ENCODE data around the gene NKAPD1. TPM values are rescaled to one million over a fixed set of nuclear protein-coding genes. Genes with fewer than 3 reads are reported as not detected.
"Not testable (repeated sequence)": the region's sequence is repeated elsewhere in the genome, so short reads cannot be mapped to it uniquely, and the experiment has no call there.

Gene NKAPD1
- polyA plus RNA-seq, 2 donors = 9.0 to 10.8 TPM

- Histone ChIP-seq H3K4me1 (ENCODE audit: control insufficient read depth in 2 of 2, insufficient read depth in 2 of 2, low read length in 1 of 2) (no peaks in the 10 kb centered on the region), H3K27ac (ENCODE audit: low read depth in 2 of 2, low read length in 1 of 2) (no peak overlapping the region), H3K36me3 (ENCODE audit: control insufficient read depth in 2 of 2, insufficient read depth in 2 of 2, low read length in 1 of 2) (peaks cover 0 to 3% of the 10 kb centered on the region in 2 donors), H3K4me3 (ENCODE audit: low read depth in 1 of 2, low read length in 2 of 2) (no peak overlapping the region), H3K9me3 (ENCODE audit: control insufficient read depth in 2 of 2, insufficient read depth in 1 of 2, low read depth in 1 of 2, low read length in 1 of 2) (no peaks in the 10 kb centered on the region), H3K27me3 (ENCODE audit: control insufficient read depth in 1 of 2, insufficient read depth in 2 of 2, low read length in 2 of 2) (no peaks in the 10 kb centered on the region)
- 89 to 95% methylated on average over 2 of the region's 2 CpGs for WGBS, 2 donors
These were observed 31.2 kb upstream of the NKAPD1 start for GRCh38 chr11:112042961-112043304.

GRCh38 chr11:112044961-112045360 is 29.1 kb upstream of the NKAPD1 start:
- 80 to 97% methylated on average over 4 of the region's 4 CpGs for WGBS, 2 donors
- peaks cover 0 to 3% of the 10 kb centered on the region in 2 donors for H3K36me3 ChIP-seq (ENCODE audit: control insufficient read depth in 2 of 2, insufficient read depth in 2 of 2, low read length in 1 of 2)
- H3K4me3 ChIP-seq (ENCODE audit: low read depth in 1 of 2, low read length in 2 of 2) = no peak overlapping the region

GRCh38 chr11:112046647-112047046 is 27.5 kb upstream of the NKAPD1 start:
- H3K4me3 ChIP-seq (ENCODE audit: low read depth in 1 of 2, low read length in 2 of 2); H3K36me3 ChIP-seq (ENCODE audit: control insufficient read depth in 2 of 2, insufficient read depth in 2 of 2, low read length in 1 of 2); H3K9me3 ChIP-seq (ENCODE audit: control insufficient read depth in 2 of 2, insufficient read depth in 1 of 2, low read depth in 1 of 2, low read length in 1 of 2); H3K27me3 ChIP-seq (ENCODE audit: control insufficient read depth in 1 of 2, insufficient read depth in 2 of 2, low read length in 2 of 2); H3K27ac ChIP-seq (ENCODE audit: low read depth in 2 of 2, low read length in 1 of 2); H3K4me1 ChIP-seq (ENCODE audit: control insufficient read depth in 2 of 2, insufficient read depth in 2 of 2, low read length in 1 of 2): not testable (repeated sequence)
- 100% methylated on average over 2 of the region's 2 CpGs for WGBS, 2 donors

More at GRCh38 chr11:112044961-112045360, 29.1 kb upstream of the NKAPD1 start:
- no peaks in the 10 kb centered on the region for H3K4me1 ChIP-seq (ENCODE audit: control insufficient read depth in 2 of 2, insufficient read depth in 2 of 2, low read length in 1 of 2)
- no peak overlapping the region for H3K27ac ChIP-seq (ENCODE audit: low read depth in 2 of 2, low read length in 1 of 2)
- H3K27me3 ChIP-seq (ENCODE audit: control insufficient read depth in 1 of 2, insufficient read depth in 2 of 2, low read length in 2 of 2) = no peaks in the 10 kb centered on the region
- H3K9me3 ChIP-seq (ENCODE audit: control insufficient read depth in 2 of 2, insufficient read depth in 1 of 2, low read depth in 1 of 2, low read length in 1 of 2) = no peaks in the 10 kb centered on the region

- WGBS, 2 donors = 93 to 97% methylated on average over 3 of the region's 3 CpGs
- not testable (repeated sequence) for H3K4me1 ChIP-seq (ENCODE audit: control insufficient read depth in 2 of 2, insufficient read depth in 2 of 2, low read length in 1 of 2); H3K27ac ChIP-seq (ENCODE audit: low read depth in 2 of 2, low read length in 1 of 2); H3K4me3 ChIP-seq (ENCODE audit: low read depth in 1 of 2, low read length in 2 of 2); H3K36me3 ChIP-seq (ENCODE audit: control insufficient read depth in 2 of 2, insufficient read depth in 2 of 2, low read length in 1 of 2); H3K9me3 ChIP-seq (ENCODE audit: control insufficient read depth in 2 of 2, insufficient read depth in 1 of 2, low read depth in 1 of 2, low read length in 1 of 2); H3K27me3 ChIP-seq (ENCODE audit: control insufficient read depth in 1 of 2, insufficient read depth in 2 of 2, low read length in 2 of 2)
These were observed 25.8 kb upstream of the NKAPD1 start for GRCh38 chr11:112048256-112048655.

GRCh38 chr11:112049777-112050176 is 24.3 kb upstream of the NKAPD1 start:
- Histone ChIP-seq H3K36me3 (ENCODE audit: control insufficient read depth in 2 of 2, insufficient read depth in 2 of 2, low read length in 1 of 2) (peaks cover 4 to 8% of the 10 kb centered on the region in 2 donors), H3K9me3 (ENCODE audit: control insufficient read depth in 2 of 2, insufficient read depth in 1 of 2, low read depth in 1 of 2, low read length in 1 of 2) (no peaks in the 10 kb centered on the region), H3K4me3 (ENCODE audit: low read depth in 1 of 2, low read length in 2 of 2) (no peak overlapping the region), H3K4me1 (ENCODE audit: control insufficient read depth in 2 of 2, insufficient read depth in 2 of 2, low read length in 1 of 2) (no peaks in the 10 kb centered on the region), H3K27me3 (ENCODE audit: control insufficient read depth in 1 of 2, insufficient read depth in 2 of 2, low read length in 2 of 2) (no peaks in the 10 kb centered on the region), H3K27ac (ENCODE audit: low read depth in 2 of 2, low read length in 1 of 2) (no peak overlapping the region)
- WGBS, 2 donors = 49 to 50% methylated on average over 2 of the region's 2 CpGs

- Histone ChIP-seq H3K36me3 (ENCODE audit: control insufficient read depth in 2 of 2, insufficient read depth in 2 of 2, low read length in 1 of 2) (peaks cover 5 to 6% of the 10 kb centered on the region in 2 donors), H3K27ac (ENCODE audit: low read depth in 2 of 2, low read length in 1 of 2) (no peak overlapping the region), H3K27me3 (ENCODE audit: control insufficient read depth in 1 of 2, insufficient read depth in 2 of 2, low read length in 2 of 2) (no peaks in the 10 kb centered on the region), H3K4me3 (ENCODE audit: low read depth in 1 of 2, low read length in 2 of 2) (no peak overlapping the region), H3K4me1 (ENCODE audit: control insufficient read depth in 2 of 2, insufficient read depth in 2 of 2, low read length in 1 of 2) (no peaks in the 10 kb centered on the region), H3K9me3 (ENCODE audit: control insufficient read depth in 2 of 2, insufficient read depth in 1 of 2, low read depth in 1 of 2, low read length in 1 of 2) (no peaks in the 10 kb centered on the region)
- WGBS, 2 donors = 82 to 85% methylated on average over 3 of the region's 3 CpGs
These were observed 23.4 kb upstream of the NKAPD1 start for GRCh38 chr11:112050721-112051120.

GRCh38 chr11:112051768-112052167 is 22.3 kb upstream of the NKAPD1 start:
- no peak overlapping the region for H3K27ac ChIP-seq (ENCODE audit: low read depth in 2 of 2, low read length in 1 of 2)
- no peaks in the 10 kb centered on the region for H3K9me3 ChIP-seq (ENCODE audit: control insufficient read depth in 2 of 2, insufficient read depth in 1 of 2, low read depth in 1 of 2, low read length in 1 of 2)
- 91 to 97% methylated on average over 3 of the region's 3 CpGs for WGBS, 2 donors
- no peaks in the 10 kb centered on the region for H3K4me1 ChIP-seq (ENCODE audit: control insufficient read depth in 2 of 2, insufficient read depth in 2 of 2, low read length in 1 of 2)
- H3K4me3 ChIP-seq (ENCODE audit: low read depth in 1 of 2, low read length in 2 of 2) = no peak overlapping the region
- peaks cover 5 to 6% of the 10 kb centered on the region in 2 donors for H3K36me3 ChIP-seq (ENCODE audit: control insufficient read depth in 2 of 2, insufficient read depth in 2 of 2, low read length in 1 of 2)
- H3K27me3 ChIP-seq (ENCODE audit: control insufficient read depth in 1 of 2, insufficient read depth in 2 of 2, low read length in 2 of 2) = no peaks in the 10 kb centered on the region

GRCh38 chr11:112057170-112057569 is 16.9 kb upstream of the NKAPD1 start:
- Histone ChIP-seq H3K4me3 (ENCODE audit: low read depth in 1 of 2, low read length in 2 of 2) (no peak overlapping the region), H3K4me1 (ENCODE audit: control insufficient read depth in 2 of 2, insufficient read depth in 2 of 2, low read length in 1 of 2) (no peaks in the 10 kb centered on the region), H3K27ac (ENCODE audit: low read depth in 2 of 2, low read length in 1 of 2) (no peak overlapping the region), H3K9me3 (ENCODE audit: control insufficient read depth in 2 of 2, insufficient read depth in 1 of 2, low read depth in 1 of 2, low read length in 1 of 2) (no peaks in the 10 kb centered on the region), H3K36me3 (ENCODE audit: control insufficient read depth in 2 of 2, insufficient read depth in 2 of 2, low read length in 1 of 2) (peaks cover 8 to 9% of the 10 kb centered on the region in 2 donors), H3K27me3 (ENCODE audit: control insufficient read depth in 1 of 2, insufficient read depth in 2 of 2, low read length in 2 of 2) (no peaks in the 10 kb centered on the region)
- WGBS, 2 donors = 74 to 78% methylated on average over 4 of the region's 4 CpGs

GRCh38 chr11:112058103-112058502 is 16.0 kb upstream of the NKAPD1 start:
- H3K4me3 ChIP-seq (ENCODE audit: low read depth in 1 of 2, low read length in 2 of 2) = no peak overlapping the region
- peaks cover 5 to 8% of the 10 kb centered on the region in 2 donors for H3K36me3 ChIP-seq (ENCODE audit: control insufficient read depth in 2 of 2, insufficient read depth in 2 of 2, low read length in 1 of 2)

GRCh38 chr11:112062923-112063322 is 11.2 kb upstream of the NKAPD1 start:
- Histone ChIP-seq H3K9me3 (ENCODE audit: control insufficient read depth in 2 of 2, insufficient read depth in 1 of 2, low read depth in 1 of 2, low read length in 1 of 2) (no peaks in the 10 kb centered on the region), H3K27ac (ENCODE audit: low read depth in 2 of 2, low read length in 1 of 2) (no peak overlapping the region), H3K27me3 (ENCODE audit: control insufficient read depth in 1 of 2, insufficient read depth in 2 of 2, low read length in 2 of 2) (no peaks in the 10 kb centered on the region), H3K4me3 (ENCODE audit: low read depth in 1 of 2, low read length in 2 of 2) (no peak overlapping the region), H3K4me1 (ENCODE audit: control insufficient read depth in 2 of 2, insufficient read depth in 2 of 2, low read length in 1 of 2) (no peaks in the 10 kb centered on the region), H3K36me3 (ENCODE audit: control insufficient read depth in 2 of 2, insufficient read depth in 2 of 2, low read length in 1 of 2) (peaks cover 0 to 3% of the 10 kb centered on the region in 2 donors)
- WGBS, 2 donors = 72 to 73% methylated on average over 1 of the region's 1 CpG

More at GRCh38 chr11:112058103-112058502, 16.0 kb upstream of the NKAPD1 start:
- Histone ChIP-seq H3K9me3 (ENCODE audit: control insufficient read depth in 2 of 2, insufficient read depth in 1 of 2, low read depth in 1 of 2, low read length in 1 of 2) (no peaks in the 10 kb centered on the region), H3K27ac (ENCODE audit: low read depth in 2 of 2, low read length in 1 of 2) (no peak overlapping the region), H3K4me1 (ENCODE audit: control insufficient read depth in 2 of 2, insufficient read depth in 2 of 2, low read length in 1 of 2) (no peaks in the 10 kb centered on the region), H3K27me3 (ENCODE audit: control insufficient read depth in 1 of 2, insufficient read depth in 2 of 2, low read length in 2 of 2) (no peaks in the 10 kb centered on the region)
- WGBS, 2 donors = 32 to 39% methylated on average over 1 of the region's 1 CpG

Measured in esophagus (tissue), 2 donors.